HG02571 (cell line): ENCODE results near the gene PUS1.
"Not testable (repeated sequence)": the region's sequence is repeated elsewhere in the genome, so short reads cannot be mapped to it uniquely, and the experiment has no call there.

Experiments used
- ATAC-seq: cut with Tn5 transposase; IDR thresholded peaks from one replicate; pipeline ENCODE4 v1.9.1; 2021; ENCODE audit warnings: mild to moderate bottlenecking, moderate library complexity; ENCODE audit not compliant: unreplicated experiment

Gene PUS1

GRCh38 chr12:131934535-131934934 lies 5.5 kb downstream of the PUS1 start:
- no peak for ATAC-seq

GRCh38 chr12:131938082-131938481 lies 9.0 kb downstream of the PUS1 start:
- ATAC-seq: no peak

GRCh38 chr12:131939007-131939406 lies 9.9 kb downstream of the PUS1 start:
- ATAC-seq: no peak

DNA sequence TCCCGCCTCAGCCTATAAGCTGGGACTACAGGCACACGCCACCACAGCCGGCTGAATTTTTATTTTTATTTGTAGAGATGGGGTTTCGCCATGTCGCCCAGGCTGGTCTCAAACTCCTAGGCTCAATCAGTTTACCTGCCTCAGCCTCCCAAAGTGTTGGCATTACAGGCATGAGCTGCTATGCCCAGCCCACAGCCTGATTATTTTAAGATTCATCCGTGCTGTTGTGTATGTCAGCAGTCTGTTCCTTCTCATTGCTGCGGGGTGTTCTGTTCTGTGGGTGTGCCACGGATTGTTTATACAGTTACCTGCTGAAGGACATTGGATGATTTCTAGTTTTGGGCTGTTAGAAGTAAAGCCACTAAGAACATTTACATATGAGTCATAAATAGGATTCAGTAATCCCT lies 11.1 kb downstream of the PUS1 start:
- ATAC-seq: no peak

GRCh38 chr12:131941116-131941986 lies 12.3 kb downstream of the PUS1 start:
- ATAC-seq: no peak

DNA sequence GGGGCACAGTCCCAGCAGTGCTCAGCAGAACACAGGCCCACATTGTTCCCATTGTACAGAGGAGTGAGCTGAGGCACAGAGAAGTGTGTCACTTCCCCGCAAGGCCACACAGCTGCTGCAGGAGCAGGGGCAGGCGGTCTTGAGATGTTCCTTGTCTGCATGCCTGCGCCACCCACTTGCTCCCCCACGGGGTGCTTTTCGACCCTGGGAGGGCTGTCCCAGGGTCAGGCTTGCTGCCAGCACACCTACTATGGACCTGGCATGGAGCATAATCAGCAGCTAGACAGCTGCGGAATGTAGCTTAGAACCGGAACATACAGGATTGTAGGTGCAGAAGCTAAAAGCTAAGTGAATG lies 12.9 kb downstream of the PUS1 start:
- no peak for ATAC-seq

DNA sequence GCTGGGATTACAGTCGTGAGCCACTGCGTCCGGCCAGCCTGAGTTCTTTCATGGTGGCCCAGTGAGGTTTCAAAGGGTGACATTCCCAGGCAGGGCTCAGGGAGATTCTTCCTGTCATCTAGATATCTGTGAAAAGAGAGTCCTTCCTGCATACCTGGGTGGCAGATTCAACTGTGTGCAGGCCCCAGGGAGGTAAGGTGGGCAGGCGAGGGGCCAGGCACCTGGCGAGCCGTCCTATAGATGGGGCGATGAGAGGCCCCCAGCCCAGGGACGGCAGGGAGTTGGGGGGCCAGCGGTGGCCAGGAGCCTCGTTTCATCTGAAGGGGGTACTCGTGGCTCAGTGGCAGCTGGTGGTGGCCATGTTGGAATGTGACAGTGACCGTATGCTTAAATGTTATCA lies 13.6 kb downstream of the PUS1 start:
- no peak for ATAC-seq

- ATAC-seq: no peak
These were observed 14.3 kb downstream of the PUS1 start for GRCh38 chr12:131943389-131943788.

GRCh38 chr12:131943876-131944275 lies 14.8 kb downstream of the PUS1 start:
- ATAC-seq: no peak

DNA sequence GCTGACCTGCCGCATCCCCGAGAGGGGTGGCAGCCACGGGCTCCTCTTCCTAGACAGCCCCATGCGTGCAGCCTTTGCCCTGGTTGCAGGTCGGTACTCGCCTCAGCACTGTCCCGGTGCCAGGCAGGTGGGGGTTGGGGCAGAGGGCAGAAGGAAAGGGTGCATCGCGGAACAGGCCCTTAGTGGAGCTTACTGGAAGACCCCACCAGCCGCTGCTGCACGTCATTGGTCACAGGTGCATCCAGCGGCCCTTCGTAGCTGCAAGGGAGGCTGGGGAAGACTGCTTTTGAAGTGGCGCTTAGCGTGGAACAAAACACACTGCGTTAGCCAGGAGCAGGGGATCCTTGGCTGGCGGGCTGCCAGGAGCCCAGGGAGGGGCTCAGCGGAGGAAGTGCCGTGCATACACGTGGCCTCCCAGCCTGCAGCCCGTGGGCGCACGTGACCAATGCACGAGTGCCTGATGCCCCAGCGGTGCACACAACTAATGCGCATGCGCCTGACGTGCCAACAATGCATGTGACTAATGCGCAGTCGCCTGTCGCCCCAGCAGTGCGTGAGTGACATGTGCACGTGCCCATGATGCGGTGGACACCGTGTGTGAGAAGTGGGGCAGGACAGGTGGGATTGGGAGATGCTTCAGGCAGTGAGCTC lies 15.7 kb downstream of the PUS1 start:
- no peak for ATAC-seq

GRCh38 chr12:131946757-131947156 lies 17.7 kb downstream of the PUS1 start:
- no peak for ATAC-seq

GRCh38 chr12:131947482-131948027 lies 18.5 kb downstream of the PUS1 start:
- ATAC-seq: no peak

GRCh38 chr12:131948166-131948712 lies 19.2 kb downstream of the PUS1 start:
- ATAC-seq: no peak

GRCh38 chr12:131948713-131949430 lies 19.8 kb downstream of the PUS1 start:
- not testable (repeated sequence) for ATAC-seq

- ATAC-seq: peak; percentile 83
These were observed 20.5 kb downstream of the PUS1 start, which contains the start of gene EP400 for GRCh38 chr12:131949431-131950181. TSS of gene EP400 (plus strand) at chr12:131949942. CDS start at chr12:131960620, 10,678 bp downstream.

DNA sequence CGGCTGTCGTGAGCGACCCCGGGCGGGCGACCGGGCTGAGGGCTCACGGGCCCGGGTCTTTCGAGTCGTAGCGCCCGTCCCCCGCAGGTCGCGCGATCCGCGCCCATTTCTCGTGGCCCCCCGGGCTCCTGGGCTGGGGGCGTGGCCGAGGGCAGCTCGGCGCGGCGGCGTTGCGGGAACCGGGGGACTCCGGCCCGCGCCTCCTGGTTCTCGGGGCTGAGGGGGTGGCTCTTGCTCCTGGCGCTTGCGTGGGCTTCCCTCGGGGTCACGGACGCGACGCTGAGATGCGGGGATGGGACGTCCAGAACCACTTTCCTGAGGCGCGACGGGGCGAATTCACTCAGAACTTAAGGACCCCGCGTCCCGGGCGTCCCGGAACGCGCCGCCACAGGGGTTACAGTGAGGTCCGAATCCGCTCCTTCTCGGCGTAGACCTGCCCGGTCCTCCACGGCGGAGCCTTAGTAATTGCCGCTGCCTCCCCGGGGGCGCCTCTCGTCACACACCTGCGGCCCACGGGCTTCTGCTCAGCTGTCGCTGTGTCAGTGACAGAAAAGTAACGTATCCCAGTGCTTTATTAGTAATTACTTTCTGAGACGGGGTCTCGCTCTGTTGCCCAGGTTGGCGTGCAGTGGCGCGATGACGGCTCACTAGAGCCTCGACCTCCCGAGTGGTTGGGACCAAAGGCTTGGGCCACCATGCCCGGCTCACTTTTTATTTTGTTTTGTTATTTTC lies 21.3 kb downstream of the PUS1 start:
- ATAC-seq: peak; percentile 24

DNA sequence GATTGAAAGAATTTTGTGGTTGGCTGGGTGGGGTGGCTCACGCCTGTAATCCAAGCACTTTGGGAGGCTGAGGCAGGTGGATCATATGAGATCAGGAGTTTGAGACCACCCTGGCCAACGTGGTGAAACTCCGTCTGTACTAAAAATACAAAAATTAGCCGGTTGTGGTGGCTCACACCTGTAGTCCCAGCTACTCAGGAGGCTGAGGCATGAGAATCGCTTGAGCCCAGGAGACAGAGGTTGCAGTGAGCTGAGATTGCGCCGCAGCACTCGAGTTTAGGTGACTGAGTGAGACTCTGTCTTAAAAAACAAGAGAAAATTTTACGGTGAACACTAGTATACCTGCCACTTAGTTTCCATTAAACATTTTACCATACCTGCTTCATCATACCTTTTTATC lies 24.7 kb downstream of the PUS1 start:
- not testable (repeated sequence) for ATAC-seq

- not testable (repeated sequence) for ATAC-seq
These were observed 25.4 kb downstream of the PUS1 start for GRCh38 chr12:131954460-131954859.

DNA sequence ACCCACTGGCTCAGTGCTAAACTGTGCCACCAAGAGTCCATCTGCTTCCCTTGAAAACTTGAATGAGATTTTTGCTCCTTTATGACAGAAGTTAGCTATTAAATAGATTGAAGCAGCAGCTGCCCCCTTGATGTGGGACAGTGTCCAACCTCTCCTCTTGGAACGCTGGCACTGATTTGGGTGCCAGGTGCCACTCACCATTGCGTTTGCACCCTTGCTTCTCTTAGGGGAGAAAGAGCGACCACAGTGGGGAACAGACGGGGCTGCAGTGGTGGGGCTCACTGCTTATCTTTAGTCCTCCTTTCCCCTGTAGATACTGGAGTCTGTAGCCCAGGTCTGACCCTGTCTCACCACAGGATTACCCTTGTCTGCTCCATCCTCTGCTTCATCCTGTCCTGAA lies 30.0 kb downstream of the PUS1 start:
- no peak for ATAC-seq
